H1 (cell line): ENCODE data around the gene CPTP. TPM values are rescaled to one million over a fixed set of nuclear protein-coding genes. Genes with fewer than 3 reads are reported as not detected.

Experiments
- CTCF ChIA-PET: fragments of 300-600 bp; sonication (Branson Sonifier 250); formaldehyde crosslinking; loops from one replicate; lab custom pipeline; 2021; ENCODE audit not compliant: partially characterized antibody; lab: Charles Lee
- POLR2A ChIA-PET: fragments of 300-600 bp; sonication (Branson Sonifier 250); formaldehyde crosslinking; loops from one replicate; lab custom pipeline; 2021; ENCODE audit warnings: inconsistent platforms; ENCODE audit not compliant: partially characterized antibody; lab: Charles Lee
- DNase-seq, 2 experiments: peaks; one replicate each; pipeline versions ENCODE4 v3.0.0 to v3.0.0-alpha.2; 2010 to 2022; ENCODE audit warnings: low spot score in 2 of 2, low read depth in 1 of 2, mixed read lengths in 1 of 2
- FAIRE-seq: peaks from 2 replicates; lab custom pipeline; 2011; peaks lifted over from hg19 to GRCh38; lab: Jason Lieb, UNC
- H2AFZ ChIP-seq: 2 replicates; pipeline ENCODE4 v1.8.1; 2012; ENCODE audit warnings: low read length, inconsistent platforms
- H2AK5ac ChIP-seq: 2 replicates; pipeline ENCODE4 v1.6.1; 2013; ENCODE audit warnings: low read depth, low read length
- H2BK120ac ChIP-seq: replicated peaks from 2 replicates; pipeline ENCODE3; 2013; ENCODE audit warnings: low read depth, low read length, inconsistent platforms
- H2BK12ac ChIP-seq: 2 replicates; pipeline ENCODE4 v1.6.1; 2013; ENCODE audit warnings: low read depth, low read length
- H2BK15ac ChIP-seq: 2 replicates; pipeline ENCODE4 v1.6.1; 2013; ENCODE audit warnings: low read length
- H2BK20ac ChIP-seq: 2 replicates; pipeline ENCODE4 v1.6.1; 2013; ENCODE audit warnings: low read length
- H2BK5ac ChIP-seq: 2 replicates; pipeline ENCODE4 v1.6.1; 2013; ENCODE audit warnings: low read depth, low read length
- H3K14ac ChIP-seq: 2 replicates; pipeline ENCODE4 v1.6.1; 2013; ENCODE audit warnings: inconsistent platforms; ENCODE audit not compliant: insufficient read length
- H3K18ac ChIP-seq: 2 replicates; pipeline ENCODE4 v1.6.1; 2013; ENCODE audit warnings: low read length; ENCODE audit errors: extremely low read depth
- H3K23ac ChIP-seq: 2 replicates; pipeline ENCODE4 v1.6.1; 2013; ENCODE audit warnings: inconsistent platforms; ENCODE audit not compliant: insufficient read length
- H3K23me2 ChIP-seq: 2 replicates; pipeline ENCODE4 v1.6.1; 2013; ENCODE audit warnings: low read depth, low read length
- H3K27ac ChIP-seq: 2 replicates; pipeline ENCODE4 v1.6.1; 2011; ENCODE audit warnings: low read depth, low read length, inconsistent platforms
- H3K27me3 ChIP-seq, 4 experiments: replicated peaks in 1 of 4; 1 replicate in 1 of 4; 2 replicates in 3 of 4; pipeline versions ENCODE4 v1.6.1 to v1.8.1; 2011 to 2013; ENCODE audit warnings: low read length in 3 of 4, mild to moderate bottlenecking in 3 of 4, inconsistent platforms in 2 of 4, mixed read lengths in 2 of 4, moderate library complexity in 1 of 4; ENCODE audit not compliant: control insufficient read depth in 3 of 4, insufficient read depth in 3 of 4; ENCODE audit errors: extremely low read depth in 1 of 4
- H3K36me3 ChIP-seq, 4 experiments: 2 replicates each; pipeline versions ENCODE4 v1.6.1 to v1.8.1; 2011 to 2013; ENCODE audit warnings: mild to moderate bottlenecking in 4 of 4, low read length in 3 of 4, moderate library complexity in 2 of 4, control low read depth in 1 of 4, inconsistent platforms in 1 of 4; ENCODE audit not compliant: insufficient read depth in 4 of 4, control insufficient read depth in 2 of 4
- H3K4ac ChIP-seq: replicated peaks from 2 replicates; pipeline ENCODE3; 2013; ENCODE audit warnings: low read length, low read depth, mixed read lengths, inconsistent platforms; ENCODE audit not compliant: insufficient read length
- H3K4me1 ChIP-seq, 4 experiments: replicated peaks in 1 of 4; 1 replicate in 1 of 4; 2 replicates in 3 of 4; pipeline versions ENCODE4 v1.6.1 to v1.8.1; 2011 to 2013; ENCODE audit warnings: low read length in 3 of 4, inconsistent platforms in 2 of 4, mixed read lengths in 1 of 4; ENCODE audit not compliant: insufficient read depth in 4 of 4, control insufficient read depth in 3 of 4
- H3K4me2 ChIP-seq, 2 experiments: 2 replicates each; pipeline versions ENCODE4 v1.6.1 to v1.8.1; 2011 to 2013; ENCODE audit warnings: low read depth in 2 of 2, low read length in 2 of 2, control low read depth in 1 of 2, inconsistent platforms in 1 of 2, mild to moderate bottlenecking in 1 of 2; ENCODE audit not compliant: insufficient read depth in 1 of 2
- H3K4me3 ChIP-seq, 4 experiments: fragments of 200-600, 300-600 bp in 1 of 4; sonication (generic), shearing (Covaris generic), sonication (Bioruptor Twin) in 1 of 4; 2 replicates each; pipeline versions ENCODE4 v1.5.1 to v1.8.1; 2011 to 2016; ENCODE audit warnings: low read length in 4 of 4, low read depth in 3 of 4, control low read depth in 2 of 4, inconsistent platforms in 2 of 4, mild to moderate bottlenecking in 2 of 4, mixed read lengths in 1 of 4, moderate library complexity in 1 of 4; ENCODE audit not compliant: insufficient read depth in 2 of 4; ENCODE audit errors: extremely low read depth in 1 of 4
- H3K56ac ChIP-seq: replicated peaks from 2 replicates; pipeline ENCODE3; 2013; ENCODE audit warnings: low read depth, mild to moderate bottlenecking, mixed read lengths, low read length, inconsistent platforms; ENCODE audit not compliant: insufficient read length
- H3K79me1 ChIP-seq: 2 replicates; pipeline ENCODE4 v1.6.1; 2013; ENCODE audit warnings: low read depth, low read length, control low read depth
- H3K79me2 ChIP-seq, 2 experiments: 2 replicates each; pipeline versions ENCODE4 v1.6.1 to v1.8.1; 2012 to 2013; ENCODE audit warnings: low read length in 2 of 2, mild to moderate bottlenecking in 2 of 2, inconsistent platforms in 1 of 2; ENCODE audit not compliant: insufficient read depth in 2 of 2, control insufficient read depth in 1 of 2
- H3K9ac ChIP-seq, 4 experiments: replicated peaks in 1 of 4; 1 replicate in 1 of 4; 2 replicates in 3 of 4; pipeline versions ENCODE4 v1.6.1 to v1.8.1; 2011 to 2013; ENCODE audit warnings: low read depth in 3 of 4, low read length in 3 of 4, control low read depth in 2 of 4, mild to moderate bottlenecking in 2 of 4, moderate library complexity in 2 of 4, inconsistent platforms in 1 of 4; ENCODE audit errors: extremely low read depth in 1 of 4
- H3K9me3 ChIP-seq, 2 experiments: 2 replicates each; pipeline versions ENCODE4 v1.6.1 to v1.8.1; 2012 to 2013; ENCODE audit warnings: mild to moderate bottlenecking in 2 of 2, moderate library complexity in 2 of 2, control low read depth in 1 of 2, inconsistent platforms in 1 of 2, low read depth in 1 of 2, low read length in 1 of 2, mixed read lengths in 1 of 2; ENCODE audit not compliant: insufficient read depth in 2 of 2
- H4K20me1 ChIP-seq, 2 experiments: replicated peaks in 1 of 2; 2 replicates each; pipeline versions ENCODE3 to v1.8.1; 2011 to 2013; ENCODE audit warnings: inconsistent platforms in 2 of 2, low read length in 2 of 2, mild to moderate bottlenecking in 1 of 2; ENCODE audit not compliant: insufficient read depth in 2 of 2, control insufficient read depth in 1 of 2
- H4K5ac ChIP-seq: 2 replicates; pipeline ENCODE4 v1.6.1; 2013; ENCODE audit warnings: low read length, low read depth, mixed read lengths, inconsistent platforms; ENCODE audit not compliant: insufficient read length
- H4K8ac ChIP-seq: 2 replicates; pipeline ENCODE4 v1.8.0; 2013; ENCODE audit warnings: mild to moderate bottlenecking, moderate library complexity, low read length, inconsistent platforms; ENCODE audit not compliant: insufficient read depth; ENCODE audit errors: extremely low read depth
- H4K91ac ChIP-seq: replicated peaks from 2 replicates; pipeline ENCODE3; 2013; ENCODE audit warnings: low read length, mixed read lengths, inconsistent platforms; ENCODE audit not compliant: insufficient read length
- EGR1 ChIP-seq: IDR thresholded peaks from 2 replicates; pipeline ENCODE4 v1.6.1; 2011; ENCODE audit warnings: low read depth, low read length, borderline replicate concordance
- KDM1A ChIP-seq: fragments of 200-600, 300-600 bp; sonication (generic); IDR thresholded peaks from 2 replicates; pipeline ENCODE4 v1.7.1; 2016; ENCODE audit warnings: mild to moderate bottlenecking, low read length, borderline replicate concordance
- SAP30 ChIP-seq: fragments of 300-600 bp; sonication (generic); IDR thresholded peaks from 2 replicates; pipeline ENCODE4 v1.7.1; 2012; ENCODE audit warnings: low read length, moderate library complexity, mild to moderate bottlenecking, inconsistent platforms; ENCODE audit not compliant: insufficient read depth, insufficient replicate concordance
- SP1 ChIP-seq: IDR thresholded peaks from 2 replicates; pipeline ENCODE4 v1.6.1; 2011; ENCODE audit warnings: low read depth, low read length
- TAF7 ChIP-seq: optimal IDR thresholded peaks from 2 replicates; pipeline ENCODE3; 2011; ENCODE audit warnings: low read depth, mild to moderate bottlenecking, inconsistent platforms, low read length, moderate library complexity, borderline replicate concordance
- TCF12 ChIP-seq: IDR thresholded peaks from 2 replicates; pipeline ENCODE4 v1.6.1; 2011; ENCODE audit warnings: low read depth, mild to moderate bottlenecking, low read length
- WGBS, 2 experiments: shearing (Covaris generic) in 1 of 2; methylation state at CpG; one replicate each; pipeline versions ENCODE4 v1.1.6 to v1.1.7; 2013 to 2015; ENCODE audit warnings: low lambda C conversion rate in 2 of 2, mixed read lengths in 2 of 2, inconsistent platforms in 1 of 2, low coverage in 1 of 2, missing lambda C conversion rate in 1 of 2; ENCODE audit not compliant: insufficient replicate concordance in 2 of 2, insufficient coverage in 1 of 2, insufficient read length in 1 of 2; ENCODE audit errors: extremely low coverage in 1 of 2, missing lambda C conversion rate in 1 of 2; 5-methylcytosine and 5-hydroxymethylcytosine counted together
- polyA plus RNA-seq, 7 experiments: library from polyadenylated mRNA; depleted of rRNA in 3 of 7; stranded (reverse) in 5 of 7; unstranded in 2 of 7; fragments of >200 nt in 5 of 7; fragments of 200-250 nt in 2 of 7; gene quantifications; 1 replicate in 5 of 7; 2 replicates in 1 of 7; 4 replicates in 1 of 7; pipeline versions ENCODE4 v1.2.1 to v1.2.3, GENCODE V29; 2011 to 2013; ENCODE audit warnings: missing spikeins in 2 of 7, mixed read lengths in 2 of 7
- total RNA-seq: library from RNA; stranded (reverse); fragmentation: NEBNext Ultra II Directional; extraction: Animal tissue kit (Norgen Biotek cat#: 25700); gene quantifications from 2 replicates; pipeline ENCODE4 v1.2.1, GENCODE V29; 2021

CPTP gene
- total and polyA plus RNA-seq, 2 of the 8 experiments (the other 6 are each of a cell fraction or from before 2014, with no cell fraction given): 8.1 to 10.6 TPM

- peaks cover 0 to 6% of the 10 kb centered on the region in 2 experiments; a peak in 1 of 4 replicates for H3K79me2 ChIP-seq
- H4K5ac ChIP-seq: no peak overlapping the region
- TF ChIP-seq SP1: no peak
- TF ChIP-seq KDM1A: no peak
- TF ChIP-seq EGR1: no peak
- no peak for TF ChIP-seq SAP30
- no peak for TF ChIP-seq TCF12
- no peak for TF ChIP-seq TAF7
Measured at GRCh38 chr1:1340791-1341548, 16.4 kb downstream of the CPTP start.

More at GRCh38 chr1:1340791-1341548, 16.4 kb downstream of the CPTP start:
- Histone ChIP-seq H3K14ac (peak overlapping the region; percentile 16), H2BK120ac (no peak overlapping the region), H3K9ac (no peak overlapping the region), H2BK15ac (no peak overlapping the region), H3K4me3 (no peak overlapping the region), H3K36me3 (peaks cover 2 to 42% (median 15%) of the 10 kb centered on the region in 4 experiments; a peak in 7 of 8 replicates), H4K20me1 (peaks cover 16 to 40% of the 10 kb centered on the region in 2 experiments), H2AK5ac (no peak overlapping the region), H2BK5ac (peak overlapping the region; percentile 60; the same call in 1 of the 2 replicates), H3K4me1 (peaks cover 0 to 2% (median 0%) of the 10 kb centered on the region in 4 experiments; a peak in 3 of 7 replicates), H4K8ac (peak overlapping the region; percentile 79), H3K23ac (no peak overlapping the region), H3K79me1 (peaks cover 14% of the 10 kb centered on the region), H3K23me2 (no peaks in the 10 kb centered on the region; the same call in 1 of the 2 replicates), H2AFZ (no peak overlapping the region), H3K56ac (no peak overlapping the region), H2BK12ac (peak overlapping the region; percentile 68; the same call in 1 of the 2 replicates), H3K27me3 (no peaks in the 10 kb centered on the region; a peak in 1 of 7 replicates), H3K4me2 (no peak overlapping the region), H3K18ac (no peak overlapping the region), H3K4ac (no peak overlapping the region), H3K27ac (no peak overlapping the region), H2BK20ac (peak overlapping the region; percentile 64; the same call in 1 of the 2 replicates), H4K91ac (peak overlapping the region; percentile 89), H3K9me3 (peaks cover 0 to 5% of the 10 kb centered on the region in 2 experiments; a peak in 1 of 4 replicates)
- 91% methylated on average over 36 of the region's 36 CpGs; no CpG with 5 or more reads in 1 of the 2 experiments for WGBS, 2 experiments
- CTCF ChIA-PET: interaction anchor here (1.5 kb wide), 1 partner anchor 31 kb away, joined by 5 read pairs; no protein-coding TSS in a partner anchor
- POLR2A ChIA-PET: interaction anchor here (0.8 to 1.2 kb wide), 3 partner anchors 15 to 34 kb away, joined by 3 to 4 read pairs (median 3); partner anchors contain the start of gene AURKAIP1
- no peak for FAIRE-seq
- no peak for DNase-seq
